HG03103 (cell line): ENCODE measurements around the gene CMTM5.
"Not testable (repeated sequence)": the region's sequence is repeated elsewhere in the genome, so short reads cannot be mapped to it uniquely, and the experiment has no call there.

ENCODE experiments used
- ATAC-seq: cut with Tn5 transposase; IDR thresholded peaks from one replicate; pipeline ENCODE4 v1.9.1; 2021; ENCODE audit warnings: low read depth; ENCODE audit not compliant: unreplicated experiment

Gene CMTM5

GRCh38 chr14:23411563-23412525 is 35.0 kb downstream of the CMTM5 start:
- ATAC-seq: no peak

- ATAC-seq: no peak
These were observed 36.8 kb downstream of the CMTM5 start for GRCh38 chr14:23413681-23414080.

- no peak for ATAC-seq
These were observed 37.4 kb downstream of the CMTM5 start for GRCh38 chr14:23414254-23414653.

GRCh38 chr14:23414906-23415820 is 38.3 kb downstream of the CMTM5 start:
- no peak for ATAC-seq

- ATAC-seq: no peak
These were observed 39.3 kb downstream of the CMTM5 start for GRCh38 chr14:23415821-23416778.

- no peak for ATAC-seq
These were observed 40.0 kb downstream of the CMTM5 start for GRCh38 chr14:23416801-23417200.

- not testable (repeated sequence) for ATAC-seq
These were observed 40.4 kb downstream of the CMTM5 start for GRCh38 chr14:23417269-23417668.

- no peak for ATAC-seq
These were observed 41.2 kb downstream of the CMTM5 start for GRCh38 chr14:23418021-23418420.

- not testable (repeated sequence) for ATAC-seq
These were observed 42.8 kb downstream of the CMTM5 start for GRCh38 chr14:23419646-23420045.

- no peak for ATAC-seq
These were observed 44.7 kb downstream of the CMTM5 start for GRCh38 chr14:23421594-23421993.

- ATAC-seq: no peak
These were observed 46.8 kb downstream of the CMTM5 start for GRCh38 chr14:23423657-23424056.

GRCh38 chr14:23425169-23425568 is 48.3 kb downstream of the CMTM5 start:
- no peak for ATAC-seq

- ATAC-seq: not testable (repeated sequence)
These were observed 49.0 kb downstream of the CMTM5 start for GRCh38 chr14:23425798-23426197.

GRCh38 chr14:23428686-23429495 is 52.0 kb downstream of the CMTM5 start:
- no peak for ATAC-seq
